ENCODE measurements around the gene IL12A.

The IL12A gene

GRCh38 chr3:159989973-159990846 lies 1.6 kb downstream of the IL12A start:
- DNase-seq (ENCODE audit: low read depth, low spot score), result no peak
- no peak overlapping the region for H3K27ac ChIP-seq

DNA sequence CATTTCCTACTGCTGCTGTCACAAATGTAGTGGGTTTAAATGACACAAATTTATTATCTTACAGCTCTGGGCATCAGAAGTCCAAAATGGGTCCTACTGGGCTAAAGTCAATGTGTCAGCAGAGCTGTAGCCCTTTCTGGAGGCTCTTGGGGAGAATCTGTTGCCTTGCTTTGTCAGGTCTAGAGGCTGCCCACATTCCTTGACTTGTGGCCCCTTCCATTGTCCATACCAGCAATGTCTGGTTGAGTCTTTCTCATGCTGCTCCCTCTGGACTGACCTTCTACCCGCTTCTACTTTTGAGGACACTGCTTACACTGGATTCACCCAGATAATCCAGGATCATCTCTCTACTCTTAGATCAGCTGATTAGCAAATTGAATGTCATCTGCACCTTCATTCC lies 3.0 kb downstream of the IL12A start:
- DNase-seq (ENCODE audit: low read depth, low spot score), result no peak
- H3K27ac ChIP-seq, result no peak overlapping the region

- H3K27ac ChIP-seq, result no peak overlapping the region
- DNase-seq (ENCODE audit: low read depth, low spot score), result no peak
These were observed 4.0 kb downstream of the IL12A start for GRCh38 chr3:159992589-159992988.

GRCh38 chr3:159994182-159994581 lies 5.5 kb downstream of the IL12A start:
- DNase-seq (ENCODE audit: low read depth, low spot score), result no peak
- H3K27ac ChIP-seq, result no peak overlapping the region

- no peak overlapping the region for H3K27ac ChIP-seq
These were observed 6.5 kb downstream of the IL12A start for GRCh38 chr3:159995091-159995490.

GRCh38 chr3:159996018-159996417 lies 7.4 kb downstream of the IL12A start:
- H3K27ac ChIP-seq, result no peak overlapping the region
- no peak for DNase-seq (ENCODE audit: low read depth, low spot score)

More at GRCh38 chr3:159995091-159995490, 6.5 kb downstream of the IL12A start:
- DNase-seq (ENCODE audit: low read depth, low spot score), result no peak

GRCh38 chr3:159996959-159997358 lies 8.3 kb downstream of the IL12A start:
- no peak overlapping the region for H3K27ac ChIP-seq
- DNase-seq (ENCODE audit: low read depth, low spot score), result no peak

DNA sequence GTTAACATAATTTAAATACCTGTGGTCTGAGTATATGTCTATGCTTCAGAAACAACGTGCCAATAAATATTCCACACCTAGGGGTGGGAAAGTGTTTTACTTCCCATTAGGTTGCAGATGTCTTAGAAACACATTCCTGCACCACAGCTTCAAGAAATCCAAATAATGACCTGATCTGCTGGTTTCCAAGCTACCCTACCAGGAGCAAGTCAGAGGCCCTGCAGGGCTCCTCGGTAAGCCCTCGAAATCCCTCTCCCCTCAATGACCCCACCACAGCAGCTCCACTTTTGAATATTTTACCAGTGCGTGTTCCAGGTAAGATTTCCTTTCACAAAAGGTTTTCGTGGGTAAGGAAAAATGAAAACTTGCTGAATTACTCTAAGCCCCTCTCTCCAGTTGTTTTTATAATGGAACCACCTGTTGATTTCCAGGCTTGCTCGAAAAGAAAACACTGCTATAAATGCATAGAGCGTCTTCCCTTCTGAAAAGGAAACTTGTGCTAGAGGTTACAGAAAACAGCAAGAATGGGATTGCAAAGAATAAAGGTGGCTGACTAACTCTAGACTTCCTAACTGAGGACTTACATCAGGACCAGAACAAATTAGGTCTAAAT lies 12.6 kb downstream of the IL12A start:
- no peak for DNase-seq (ENCODE audit: low read depth, low spot score)

GRCh38 chr3:160001850-160002623 lies 13.4 kb downstream of the IL12A start:
- DNase-seq (ENCODE audit: low read depth, low spot score), result no peak
- no peak overlapping the region for H3K27ac ChIP-seq

More for the DNA sequence above, 12.6 kb downstream of the IL12A start:
- no peak overlapping the region for H3K27ac ChIP-seq

GRCh38 chr3:160003520-160004128 lies 15.0 kb downstream of the IL12A start:
- no peak for DNase-seq (ENCODE audit: low read depth, low spot score)

DNA sequence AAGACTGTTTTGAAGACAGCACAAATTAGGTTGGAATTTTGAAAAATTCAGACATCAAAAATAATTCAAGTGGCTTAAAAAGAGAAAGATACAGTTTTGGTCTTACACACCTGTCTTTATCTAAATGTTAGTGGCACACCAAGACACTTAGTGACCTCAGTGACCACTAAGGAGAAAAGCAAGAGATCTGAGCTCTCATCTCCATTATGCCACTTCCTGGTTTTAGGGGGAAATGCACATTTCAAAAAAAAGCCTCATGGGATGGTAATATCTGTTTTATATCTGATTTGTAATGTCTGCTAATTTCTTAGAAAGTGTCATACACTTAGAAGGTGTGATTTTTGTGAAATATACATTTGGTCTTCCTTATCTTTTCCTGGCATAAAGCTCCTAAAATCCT lies 16.4 kb downstream of the IL12A start:
- no peak for DNase-seq (ENCODE audit: low read depth, low spot score)

More at GRCh38 chr3:160003520-160004128, 15.0 kb downstream of the IL12A start:
- no peak overlapping the region for H3K27ac ChIP-seq

DNA sequence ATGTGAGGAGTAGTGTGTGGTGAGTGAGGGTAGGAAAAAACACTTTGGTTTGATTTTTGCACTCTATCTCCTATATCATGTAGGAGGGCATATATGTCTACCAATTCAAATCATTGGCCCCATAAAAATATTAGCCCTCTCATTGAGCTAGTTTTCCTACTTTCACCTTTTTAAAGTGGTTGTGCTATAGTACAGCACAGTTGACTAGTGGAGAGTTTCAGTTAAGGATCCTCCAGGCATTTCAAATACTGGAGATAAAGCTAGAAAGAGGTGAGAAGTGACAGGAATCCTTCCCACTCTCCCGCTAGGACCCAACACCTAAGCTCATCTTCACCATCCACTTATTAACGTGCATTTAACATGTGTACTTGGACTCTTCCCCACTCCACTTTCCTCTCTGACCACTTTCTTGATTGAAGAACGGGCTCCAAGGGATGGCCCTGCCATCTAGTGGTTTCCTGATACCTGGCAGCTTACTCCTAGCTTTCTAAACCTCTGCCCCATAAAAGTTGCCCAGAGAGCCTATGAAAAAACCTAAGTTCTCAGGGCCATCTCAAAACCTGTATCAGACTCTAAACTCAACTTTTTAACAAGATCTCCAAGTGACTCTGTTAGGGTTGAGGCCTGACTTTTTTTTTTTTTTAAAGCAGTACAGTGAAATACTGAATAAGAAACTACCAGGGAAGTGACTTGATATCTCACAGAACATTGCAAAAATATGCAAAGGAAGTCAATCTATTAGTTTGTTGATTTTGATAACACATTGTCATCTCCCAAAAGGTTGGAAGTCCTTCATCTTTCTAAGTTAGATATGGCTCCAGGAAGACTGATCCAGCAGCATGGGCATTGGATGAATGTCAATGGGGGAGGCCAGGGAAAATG lies 17.9 kb downstream of the IL12A start:
- H3K27ac ChIP-seq, result no peak overlapping the region
- no peak for DNase-seq (ENCODE audit: low read depth, low spot score)

More for the DNA sequence above, 16.4 kb downstream of the IL12A start:
- no peak overlapping the region for H3K27ac ChIP-seq

- no peak overlapping the region for H3K27ac ChIP-seq
- no peak for DNase-seq (ENCODE audit: low read depth, low spot score)
These were observed 20.3 kb downstream of the IL12A start for GRCh38 chr3:160008961-160009360.

DNA sequence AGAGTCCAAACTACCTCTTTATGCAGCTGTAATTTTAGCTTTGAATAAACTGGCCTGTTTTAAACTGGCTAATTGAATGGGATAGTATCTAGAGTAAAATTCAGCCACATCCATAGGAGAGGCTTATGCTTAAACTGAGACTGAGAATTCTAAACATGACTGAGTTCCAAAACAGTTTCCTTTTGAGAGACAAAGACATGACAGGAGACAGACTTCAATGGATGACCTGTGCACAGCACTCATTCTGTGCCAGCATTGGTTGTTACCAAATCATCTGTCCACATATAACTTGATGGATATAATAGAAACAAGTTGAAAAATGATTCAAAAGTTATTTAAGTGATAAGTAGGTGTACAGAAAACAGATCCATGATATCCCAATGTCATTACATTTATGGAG lies 20.9 kb downstream of the IL12A start:
- DNase-seq (ENCODE audit: low read depth, low spot score), result no peak

DNA sequence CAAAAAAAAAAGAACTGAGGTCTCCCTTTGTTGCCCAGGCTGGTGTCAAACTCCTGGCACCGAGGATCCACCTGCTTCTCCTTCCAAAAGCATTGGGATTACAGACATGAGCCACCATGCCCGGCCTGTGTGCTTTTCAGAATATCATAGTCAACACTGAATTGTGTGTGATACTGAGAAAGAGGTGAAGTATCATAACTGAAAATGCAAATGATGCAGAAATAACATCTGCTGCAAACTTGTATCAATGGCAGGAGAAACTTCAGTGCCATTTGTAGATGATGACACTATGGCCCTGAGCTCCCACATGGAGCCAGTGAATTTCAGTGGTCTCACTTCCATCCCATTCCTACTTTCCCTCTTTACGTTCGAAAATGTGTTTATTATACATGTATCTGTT lies 21.9 kb downstream of the IL12A start:
- no peak for DNase-seq (ENCODE audit: low read depth, low spot score)
- no peak overlapping the region for H3K27ac ChIP-seq

More for the DNA sequence above, 20.9 kb downstream of the IL12A start:
- H3K27ac ChIP-seq, result no peak overlapping the region

DNA sequence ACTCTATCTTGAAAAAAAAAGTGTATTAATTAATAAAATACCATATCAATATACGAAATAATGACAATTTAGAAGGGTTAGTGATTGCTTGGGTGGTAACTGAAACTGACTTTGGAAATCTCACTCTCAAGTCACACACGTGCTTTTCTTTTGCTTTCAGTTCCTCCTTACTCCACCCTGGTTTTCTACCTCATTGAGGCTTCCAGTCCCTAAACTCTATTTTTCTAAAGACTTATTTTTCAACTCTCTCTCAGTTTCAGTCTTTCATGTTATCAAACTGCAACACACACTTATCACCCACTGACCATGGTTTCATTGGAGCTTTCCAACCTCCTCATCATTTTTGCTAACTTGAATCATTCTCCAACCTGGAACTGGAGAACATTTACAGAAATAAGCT lies 23.5 kb downstream of the IL12A start:
- no peak for DNase-seq (ENCODE audit: low read depth, low spot score)
- H3K27ac ChIP-seq, result no peak overlapping the region

GRCh38 chr3:160016972-160017371 lies 28.3 kb downstream of the IL12A start:
- DNase-seq (ENCODE audit: low read depth, low spot score), result no peak
- no peak overlapping the region for H3K27ac ChIP-seq

DNA sequence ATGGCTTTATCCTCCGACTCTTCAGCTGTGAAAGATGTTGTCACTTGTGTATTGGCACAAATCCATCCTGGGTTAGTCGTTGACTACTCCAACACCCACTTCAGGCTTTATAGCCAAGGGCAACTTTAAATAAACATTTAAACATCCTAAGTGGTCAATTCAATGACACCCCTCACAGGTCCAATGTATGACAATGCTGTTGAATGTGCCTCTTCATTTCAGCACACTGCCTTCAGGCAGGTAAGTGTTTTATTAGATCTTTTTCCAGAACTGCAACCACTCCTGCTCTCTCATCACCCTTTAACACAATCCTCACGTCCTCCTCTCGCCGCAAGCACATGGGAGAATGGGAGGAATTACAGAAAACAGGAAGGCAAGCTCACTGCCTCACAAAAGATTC lies 30.3 kb downstream of the IL12A start:
- no peak for DNase-seq (ENCODE audit: low read depth, low spot score)
- H3K27ac ChIP-seq, result no peak overlapping the region

DNA sequence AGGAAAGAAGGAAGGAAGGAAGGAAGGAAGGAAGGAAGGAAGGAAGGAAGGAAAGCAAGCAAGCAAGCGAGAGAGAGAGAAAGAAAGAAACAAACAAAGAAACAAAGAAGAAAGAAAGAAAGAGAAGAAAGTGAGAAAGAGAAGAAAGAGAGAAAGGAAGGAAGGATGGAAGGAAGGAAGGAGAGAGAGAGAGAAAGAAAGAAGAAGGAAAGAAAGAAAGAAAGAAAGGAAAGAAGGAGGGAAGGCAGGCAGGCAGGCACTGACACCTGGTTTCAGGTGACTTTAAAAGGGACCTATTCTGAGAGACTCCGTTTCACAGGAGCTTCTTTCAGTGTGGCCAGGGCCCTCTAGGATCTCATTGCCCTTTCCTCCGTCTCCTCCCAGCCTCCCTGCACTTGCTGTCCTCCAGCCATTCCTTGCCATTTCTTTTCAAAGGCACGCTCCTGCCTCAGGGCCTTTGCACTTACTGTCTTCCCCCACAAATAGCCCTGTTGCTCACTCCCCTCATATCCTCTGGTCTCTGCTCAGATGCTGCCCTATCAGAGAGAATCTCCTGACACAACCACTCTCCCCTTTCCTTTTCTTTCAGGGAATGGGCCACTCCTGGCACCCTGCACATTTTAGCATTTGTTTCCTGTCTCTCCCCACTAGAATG lies 31.5 kb downstream of the IL12A start:
- no peak for DNase-seq (ENCODE audit: low read depth, low spot score)
- H3K27ac ChIP-seq, result no peak overlapping the region
